Measurements from ENCODE around the gene IL13.

IL13 gene

DNA sequence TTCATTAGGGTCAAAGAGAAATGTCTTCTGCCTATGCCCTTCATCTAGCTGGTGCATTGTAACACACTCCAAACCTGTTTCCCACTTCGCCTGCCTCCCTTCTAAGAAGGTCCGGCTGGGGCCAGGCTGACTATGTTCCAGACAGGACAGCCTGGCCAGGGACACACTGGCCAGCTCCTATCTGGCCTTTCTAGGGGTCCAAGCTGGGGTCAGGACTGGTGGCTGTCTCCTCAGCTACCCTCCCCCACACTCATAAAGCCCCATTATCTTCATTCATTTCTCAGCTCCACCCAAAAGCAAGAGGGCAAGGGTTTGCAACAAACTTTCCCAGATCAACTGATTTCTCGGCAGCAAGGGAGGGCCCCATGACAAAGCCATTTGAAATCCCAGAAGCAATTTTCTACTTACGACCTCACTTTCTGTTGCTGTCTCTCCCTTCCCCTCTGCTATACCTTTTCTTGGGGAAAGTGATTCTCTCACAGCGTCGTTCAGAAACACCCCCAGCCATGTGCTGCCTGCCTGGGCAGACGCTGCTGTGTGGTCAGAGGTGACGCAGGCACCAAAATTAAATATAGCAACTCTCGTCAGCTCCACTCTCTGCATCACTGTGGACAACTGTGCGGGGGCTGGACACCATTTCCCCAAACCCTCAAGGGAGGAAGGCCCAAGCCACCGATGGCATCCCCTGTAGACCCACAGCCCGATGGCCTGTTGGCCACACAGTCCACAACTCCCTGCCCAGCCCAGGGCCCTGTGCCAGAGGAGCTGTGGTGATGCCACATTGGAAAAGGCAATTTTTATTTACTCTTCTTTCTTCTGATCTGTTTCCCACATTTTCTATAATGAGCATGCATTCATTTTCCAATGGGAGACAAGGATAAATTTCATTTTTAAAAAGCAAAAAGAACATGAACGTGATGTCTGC lies 6.1 kb downstream of the IL13 start:
- H3K4me1 ChIP-seq (ENCODE audit: control insufficient read depth in 2 of 2, insufficient read depth in 2 of 2, low read length in 2 of 2), result peaks cover 0 to 5% of the 10 kb centered on the region in 2 donors
- no peak overlapping the region for H3K4me3 ChIP-seq (ENCODE audit: low read length in 2 of 2)
- no peaks in the 10 kb centered on the region for H3K27me3 ChIP-seq (ENCODE audit: control insufficient read depth in 2 of 2, insufficient read depth in 2 of 2, low read length in 2 of 2)
- H3K27ac ChIP-seq (ENCODE audit: low read depth in 2 of 2, low read length in 2 of 2), result no peak overlapping the region
- no peak overlapping the region for H3K9ac ChIP-seq (ENCODE audit: low read depth in 1 of 2, low read length in 2 of 2)
- H3K9me3 ChIP-seq (ENCODE audit: control insufficient read depth in 2 of 2, low read length in 2 of 2), result no peaks in the 10 kb centered on the region
- no peaks in the 10 kb centered on the region for H3K36me3 ChIP-seq (ENCODE audit: control insufficient read depth in 2 of 2, insufficient read depth in 2 of 2, low read length in 2 of 2)

DNA sequence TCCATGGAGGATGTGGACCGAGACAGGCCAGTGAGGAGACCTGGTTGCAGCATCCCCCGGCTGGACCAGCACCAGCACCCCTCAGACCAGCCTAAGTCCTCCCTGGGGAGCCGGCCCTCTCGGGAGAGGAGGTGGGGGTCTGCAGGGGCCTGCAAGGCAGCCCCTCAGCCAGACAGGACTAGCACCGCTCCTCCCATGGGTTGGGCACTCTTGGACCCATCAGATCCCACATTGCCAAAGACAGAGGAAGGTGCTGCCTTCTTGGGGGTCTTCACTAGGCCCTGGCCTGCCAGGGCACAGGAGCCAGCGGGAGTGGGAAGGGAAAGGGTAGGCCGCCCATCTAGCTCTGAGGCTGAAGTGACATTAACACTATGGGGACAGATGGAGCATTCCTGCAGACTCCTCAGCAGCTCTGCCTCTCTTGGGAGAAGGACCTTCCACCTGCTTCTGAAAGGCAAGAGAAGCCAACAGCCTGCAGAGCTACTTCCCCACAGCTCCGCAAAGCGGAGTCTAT lies 6.8 kb downstream of the IL13 start:
- no peak overlapping the region for H3K9ac ChIP-seq (ENCODE audit: low read depth in 1 of 2, low read length in 2 of 2)
- no peak overlapping the region for H3K27ac ChIP-seq (ENCODE audit: low read depth in 2 of 2, low read length in 2 of 2)
- no peaks in the 10 kb centered on the region for H3K36me3 ChIP-seq (ENCODE audit: control insufficient read depth in 2 of 2, insufficient read depth in 2 of 2, low read length in 2 of 2)
- no peaks in the 10 kb centered on the region for H3K9me3 ChIP-seq (ENCODE audit: control insufficient read depth in 2 of 2, low read length in 2 of 2)
- peaks cover 0 to 5% of the 10 kb centered on the region in 2 donors for H3K4me1 ChIP-seq (ENCODE audit: control insufficient read depth in 2 of 2, insufficient read depth in 2 of 2, low read length in 2 of 2)
- H3K27me3 ChIP-seq (ENCODE audit: control insufficient read depth in 2 of 2, insufficient read depth in 2 of 2, low read length in 2 of 2), result no peaks in the 10 kb centered on the region
- no peak overlapping the region for H3K4me3 ChIP-seq (ENCODE audit: low read length in 2 of 2)

DNA sequence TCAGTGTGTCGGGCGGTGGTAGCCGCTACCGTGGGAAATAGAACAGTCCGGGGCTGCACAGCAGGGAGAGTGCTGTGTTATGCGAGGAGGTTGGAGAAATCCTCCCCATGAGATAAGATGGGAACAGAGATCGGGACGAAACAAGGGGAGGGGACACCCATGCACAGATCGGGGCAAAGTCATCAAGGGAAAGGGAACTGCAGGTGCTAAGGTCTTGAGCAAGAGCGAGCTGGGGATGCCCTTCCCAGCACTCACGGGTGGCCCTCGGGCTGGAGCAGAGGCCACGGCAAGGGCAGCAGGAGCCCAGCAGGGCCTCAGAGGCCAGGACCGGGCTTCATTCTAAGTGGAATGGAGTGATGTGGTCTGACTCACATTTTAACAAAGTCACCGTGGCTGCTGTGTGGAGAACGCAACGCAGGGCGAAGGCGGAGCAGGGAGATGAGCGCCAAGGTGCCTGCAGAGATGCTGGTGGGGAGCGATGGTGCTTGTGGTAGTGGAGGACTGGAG lies 7.7 kb downstream of the IL13 start:
- H3K4me1 ChIP-seq (ENCODE audit: control insufficient read depth in 2 of 2, insufficient read depth in 2 of 2, low read length in 2 of 2), result peaks cover 0 to 5% of the 10 kb centered on the region in 2 donors
- no peaks in the 10 kb centered on the region for H3K9me3 ChIP-seq (ENCODE audit: control insufficient read depth in 2 of 2, low read length in 2 of 2)
- H3K9ac ChIP-seq (ENCODE audit: low read depth in 1 of 2, low read length in 2 of 2), result no peak overlapping the region
- H3K4me3 ChIP-seq (ENCODE audit: low read length in 2 of 2), result no peak overlapping the region
- H3K27me3 ChIP-seq (ENCODE audit: control insufficient read depth in 2 of 2, insufficient read depth in 2 of 2, low read length in 2 of 2), result no peaks in the 10 kb centered on the region
- H3K36me3 ChIP-seq (ENCODE audit: control insufficient read depth in 2 of 2, insufficient read depth in 2 of 2, low read length in 2 of 2), result no peaks in the 10 kb centered on the region
- H3K27ac ChIP-seq (ENCODE audit: low read depth in 2 of 2, low read length in 2 of 2), result no peak overlapping the region

DNA sequence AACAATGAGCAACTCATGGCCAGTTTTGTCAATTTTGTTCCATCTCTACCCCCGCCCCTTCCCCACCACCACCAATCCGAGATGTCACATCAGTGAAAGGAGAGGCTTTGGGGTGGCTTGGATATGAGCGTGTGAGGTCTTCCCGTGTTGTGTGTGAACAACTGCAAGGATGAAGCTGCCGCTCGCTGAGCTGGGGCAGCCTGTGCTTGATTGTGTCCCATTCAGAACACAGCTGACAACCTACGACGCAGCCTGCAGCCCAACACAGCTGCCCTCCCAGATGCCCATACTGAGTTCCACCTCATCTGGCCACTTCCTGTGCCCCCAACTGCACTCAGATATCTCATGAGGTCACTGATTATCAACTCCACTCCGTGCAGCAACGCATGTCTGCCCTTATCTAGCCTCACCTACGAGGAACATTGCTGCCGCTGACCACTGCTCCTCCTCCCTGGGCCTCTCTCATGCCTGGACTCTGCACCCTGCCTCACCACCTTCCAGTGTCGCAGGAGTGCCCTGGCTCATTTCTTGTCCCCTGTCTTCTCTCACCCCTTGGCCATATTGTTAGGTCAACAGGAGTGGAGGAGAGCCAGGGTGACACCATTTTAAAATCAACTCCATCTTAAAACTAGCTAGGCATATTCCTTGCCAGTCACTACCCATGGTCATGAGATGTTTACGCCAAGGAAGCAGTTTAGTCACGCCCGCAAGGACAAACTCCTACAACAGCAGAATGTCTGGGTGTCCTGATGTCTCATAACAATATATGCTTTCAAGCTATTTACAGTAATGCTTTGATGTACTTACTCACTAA lies 8.5 kb downstream of the IL13 start:
- H3K4me3 ChIP-seq (ENCODE audit: low read length in 2 of 2), result no peak overlapping the region
- H3K27ac ChIP-seq (ENCODE audit: low read depth in 2 of 2, low read length in 2 of 2), result no peak overlapping the region
- H3K9me3 ChIP-seq (ENCODE audit: control insufficient read depth in 2 of 2, low read length in 2 of 2), result no peaks in the 10 kb centered on the region
- no peak overlapping the region for H3K9ac ChIP-seq (ENCODE audit: low read depth in 1 of 2, low read length in 2 of 2)
- peaks cover 0 to 5% of the 10 kb centered on the region in 2 donors for H3K4me1 ChIP-seq (ENCODE audit: control insufficient read depth in 2 of 2, insufficient read depth in 2 of 2, low read length in 2 of 2)
- H3K27me3 ChIP-seq (ENCODE audit: control insufficient read depth in 2 of 2, insufficient read depth in 2 of 2, low read length in 2 of 2), result no peaks in the 10 kb centered on the region
- H3K36me3 ChIP-seq (ENCODE audit: control insufficient read depth in 2 of 2, insufficient read depth in 2 of 2, low read length in 2 of 2), result no peaks in the 10 kb centered on the region

DNA sequence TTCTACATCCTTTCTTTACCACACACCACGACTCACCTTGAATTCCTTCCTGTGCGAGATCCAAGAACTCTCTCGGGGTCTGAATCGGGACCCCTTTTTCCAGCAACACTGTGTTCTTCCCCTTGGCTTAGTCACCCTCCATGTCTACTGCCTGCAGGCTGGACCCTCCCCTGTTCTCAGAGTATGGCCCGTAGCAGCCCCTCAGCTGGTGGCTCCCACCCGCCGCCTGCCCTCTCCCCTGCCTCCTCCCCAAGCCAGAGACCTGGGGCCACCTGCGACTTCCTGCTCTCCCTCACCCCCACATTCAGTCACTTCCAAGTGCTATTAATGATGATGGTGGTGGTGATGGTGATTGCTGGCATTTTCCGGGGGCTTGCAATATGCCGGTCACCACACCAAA lies 9.3 kb downstream of the IL13 start:
- H3K36me3 ChIP-seq (ENCODE audit: control insufficient read depth in 2 of 2, insufficient read depth in 2 of 2, low read length in 2 of 2), result no peaks in the 10 kb centered on the region
- H3K4me1 ChIP-seq (ENCODE audit: control insufficient read depth in 2 of 2, insufficient read depth in 2 of 2, low read length in 2 of 2), result peaks cover 0 to 5% of the 10 kb centered on the region in 2 donors
- no peak overlapping the region for H3K4me3 ChIP-seq (ENCODE audit: low read length in 2 of 2)
- no peak overlapping the region for H3K9ac ChIP-seq (ENCODE audit: low read depth in 1 of 2, low read length in 2 of 2)
- no peaks in the 10 kb centered on the region for H3K27me3 ChIP-seq (ENCODE audit: control insufficient read depth in 2 of 2, insufficient read depth in 2 of 2, low read length in 2 of 2)
- H3K27ac ChIP-seq (ENCODE audit: low read depth in 2 of 2, low read length in 2 of 2), result no peak overlapping the region
- H3K9me3 ChIP-seq (ENCODE audit: control insufficient read depth in 2 of 2, low read length in 2 of 2), result no peaks in the 10 kb centered on the region

DNA sequence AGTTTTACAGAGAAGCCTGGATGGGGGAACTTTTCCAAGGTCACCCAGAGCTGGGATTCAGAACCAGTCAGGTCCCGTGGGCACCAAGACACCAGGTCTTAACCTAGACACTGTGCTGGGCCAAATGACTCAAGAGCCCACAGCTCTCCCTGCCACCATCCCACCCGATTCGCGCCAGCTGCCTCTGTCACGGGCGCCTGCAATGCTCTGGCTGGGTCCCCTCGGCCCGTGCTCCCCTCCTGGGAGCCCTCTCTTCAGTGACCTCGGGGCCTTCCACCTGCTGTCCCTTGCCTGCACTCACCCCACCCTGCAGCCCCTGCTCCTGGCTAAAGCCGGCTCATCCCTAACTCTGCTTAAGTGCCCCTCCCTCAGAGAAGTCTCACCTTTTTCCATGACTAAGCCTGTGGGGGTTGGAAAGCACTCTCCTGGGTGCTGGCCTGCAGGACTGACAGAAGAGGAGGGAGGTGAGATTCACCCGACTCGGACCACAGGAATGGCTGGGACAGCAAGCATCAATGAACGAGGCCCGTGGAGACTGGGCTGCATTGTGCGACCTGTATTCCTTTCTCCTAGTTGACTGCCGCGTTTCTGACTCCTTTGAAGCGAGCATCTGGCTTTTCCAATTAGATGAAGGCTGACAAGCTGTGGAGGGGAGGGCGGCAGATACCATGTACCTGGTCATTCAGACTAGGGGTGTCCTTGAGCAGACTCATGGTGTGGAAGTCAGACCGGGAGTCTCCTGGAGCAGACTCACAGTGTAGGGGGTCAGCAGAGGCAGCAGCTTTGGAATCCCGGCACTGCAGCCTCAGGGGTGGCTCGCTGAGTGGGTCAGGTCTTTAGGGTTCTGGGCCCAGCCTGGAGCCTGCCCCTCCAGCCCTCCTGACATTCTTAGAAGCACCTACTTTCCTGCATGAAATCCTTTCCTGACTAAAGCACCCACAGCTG lies 10.1 kb downstream of the IL13 start:
- H3K27ac ChIP-seq (ENCODE audit: low read depth in 2 of 2, low read length in 2 of 2), result no peak overlapping the region
- H3K9ac ChIP-seq (ENCODE audit: low read depth in 1 of 2, low read length in 2 of 2), result no peak overlapping the region
- H3K36me3 ChIP-seq (ENCODE audit: control insufficient read depth in 2 of 2, insufficient read depth in 2 of 2, low read length in 2 of 2), result no peaks in the 10 kb centered on the region
- H3K27me3 ChIP-seq (ENCODE audit: control insufficient read depth in 2 of 2, insufficient read depth in 2 of 2, low read length in 2 of 2), result no peaks in the 10 kb centered on the region
- peaks cover 0 to 5% of the 10 kb centered on the region in 2 donors for H3K4me1 ChIP-seq (ENCODE audit: control insufficient read depth in 2 of 2, insufficient read depth in 2 of 2, low read length in 2 of 2)
- no peaks in the 10 kb centered on the region for H3K9me3 ChIP-seq (ENCODE audit: control insufficient read depth in 2 of 2, low read length in 2 of 2)
- no peak overlapping the region for H3K4me3 ChIP-seq (ENCODE audit: low read length in 2 of 2)

DNA sequence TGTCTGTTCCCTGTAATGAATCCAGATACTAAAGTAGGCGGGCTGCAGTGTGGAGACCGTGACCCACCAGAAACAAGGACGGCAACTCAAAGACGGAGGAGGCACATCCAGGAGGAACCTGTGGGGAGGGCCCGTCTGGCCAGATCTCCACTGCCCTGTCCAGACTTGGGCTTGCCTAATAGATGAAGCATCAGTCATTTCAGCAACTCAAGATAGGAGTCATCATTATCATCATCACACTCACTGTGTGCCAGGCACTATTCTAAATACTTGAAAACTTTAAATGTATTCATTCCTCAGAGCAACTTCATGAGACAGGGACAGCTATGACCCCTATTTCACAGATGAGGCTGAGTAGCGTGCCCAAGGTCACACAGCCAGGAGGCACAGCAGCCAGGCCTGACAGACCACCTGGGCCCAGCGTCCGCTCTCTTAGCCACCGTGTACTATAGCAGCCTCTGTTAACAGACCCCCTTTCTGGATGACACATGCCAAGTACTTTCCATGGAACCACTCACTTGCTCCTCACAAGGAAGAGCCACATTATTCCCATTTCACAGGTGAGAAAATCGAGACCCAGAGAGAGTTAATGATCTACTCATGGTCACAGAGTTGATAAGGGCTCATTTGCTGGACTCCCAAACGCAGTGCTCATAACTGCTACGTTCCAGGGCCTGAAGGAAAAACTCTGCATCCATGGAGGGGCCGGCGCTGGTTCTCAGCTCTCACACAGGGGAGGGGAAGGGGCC lies 10.9 kb downstream of the IL13 start:
- H3K27ac ChIP-seq (ENCODE audit: low read depth in 2 of 2, low read length in 2 of 2), result no peak overlapping the region
- H3K36me3 ChIP-seq (ENCODE audit: control insufficient read depth in 2 of 2, insufficient read depth in 2 of 2, low read length in 2 of 2), result no peaks in the 10 kb centered on the region
- no peaks in the 10 kb centered on the region for H3K9me3 ChIP-seq (ENCODE audit: control insufficient read depth in 2 of 2, low read length in 2 of 2)
- H3K27me3 ChIP-seq (ENCODE audit: control insufficient read depth in 2 of 2, insufficient read depth in 2 of 2, low read length in 2 of 2), result no peaks in the 10 kb centered on the region
- H3K9ac ChIP-seq (ENCODE audit: low read depth in 1 of 2, low read length in 2 of 2), result no peak overlapping the region
- H3K4me3 ChIP-seq (ENCODE audit: low read length in 2 of 2), result no peak overlapping the region
- H3K4me1 ChIP-seq (ENCODE audit: control insufficient read depth in 2 of 2, insufficient read depth in 2 of 2, low read length in 2 of 2), result peaks cover 0 to 3% of the 10 kb centered on the region in 2 donors

DNA sequence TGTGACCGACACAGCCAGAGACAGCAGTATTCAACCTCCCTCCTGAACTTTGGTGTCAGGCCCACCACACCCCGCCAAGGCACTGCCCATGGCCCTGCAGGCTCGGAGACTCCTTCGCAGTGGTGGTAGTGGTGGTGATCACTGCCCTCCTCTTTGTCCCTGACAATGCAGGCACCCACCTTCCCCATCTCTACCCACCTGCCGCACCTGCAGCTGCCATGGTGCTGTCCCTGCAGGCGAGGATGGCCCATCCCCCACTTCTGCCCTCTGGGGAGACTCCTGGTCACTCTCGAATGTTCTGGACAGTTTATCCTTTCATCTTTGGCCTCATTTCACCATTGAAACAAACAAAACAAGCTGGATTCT lies 11.5 kb downstream of the IL13 start:
- H3K27ac ChIP-seq (ENCODE audit: low read depth in 2 of 2, low read length in 2 of 2), result no peak overlapping the region
- H3K4me3 ChIP-seq (ENCODE audit: low read length in 2 of 2), result no peak overlapping the region
- H3K9me3 ChIP-seq (ENCODE audit: control insufficient read depth in 2 of 2, low read length in 2 of 2), result no peaks in the 10 kb centered on the region
- no peak overlapping the region for H3K9ac ChIP-seq (ENCODE audit: low read depth in 1 of 2, low read length in 2 of 2)
- H3K36me3 ChIP-seq (ENCODE audit: control insufficient read depth in 2 of 2, insufficient read depth in 2 of 2, low read length in 2 of 2), result no peaks in the 10 kb centered on the region
- no peaks in the 10 kb centered on the region for H3K27me3 ChIP-seq (ENCODE audit: control insufficient read depth in 2 of 2, insufficient read depth in 2 of 2, low read length in 2 of 2)
- no peaks in the 10 kb centered on the region for H3K4me1 ChIP-seq (ENCODE audit: control insufficient read depth in 2 of 2, insufficient read depth in 2 of 2, low read length in 2 of 2)
